Measurements from ENCODE around the gene TOX2. TPM values are rescaled to one million over a fixed set of nuclear protein-coding genes. Genes with fewer than 3 reads are reported as not detected.

Gene TOX2
- total RNA-seq, 3 donors from 2014 or later (not counting 1 experiment from before 2014, with no cell fraction given): 0.93 to 1.8 (median 1.2) TPM

GRCh38 chr20:44066645-44067606 is 152.3 kb downstream of the TOX2 start:
- WGBS (ENCODE audit: insufficient coverage): 96% methylated on average over 15 of the region's 15 CpGs
- Histone ChIP-seq H3K4me1 (ENCODE audit: control insufficient read depth, insufficient read depth, low read length) (peaks cover 37% of the 10 kb centered on the region), H3K27ac (ENCODE audit: low read length) (no peak overlapping the region), H3K9me3 (ENCODE audit: control insufficient read depth, insufficient read depth, low read length) (no peaks in the 10 kb centered on the region), H3K4me3 (ENCODE audit: low read length) (no peak overlapping the region), H3K27me3 (ENCODE audit: control insufficient read depth, insufficient read depth, low read length) (peaks cover 3% of the 10 kb centered on the region), H3K36me3 (ENCODE audit: control insufficient read depth, insufficient read depth, low read length) (no peaks in the 10 kb centered on the region)
- no peak for DNase-seq
- H3K27me3 Mint-ChIP-seq (ENCODE audit: low read depth in 2 of 2): peaks cover 34 to 35% of the 10 kb centered on the region in 2 donors
- H3K4me3 Mint-ChIP-seq: peak overlapping the region; percentile 28
- no peak overlapping the region for H3K27ac Mint-ChIP-seq
- no peaks in the 10 kb centered on the region for H3K9me3 Mint-ChIP-seq
- no peak for ATAC-seq
- peaks cover 24 to 36% of the 10 kb centered on the region in 2 donors for H3K4me1 Mint-ChIP-seq
- H3K36me3 Mint-ChIP-seq: no peaks in the 10 kb centered on the region
- TF ChIP-seq CTCF (IDR thresholded peaks at IDR 0.05): no peak
- intact Hi-C loops (cut with micrococcal nuclease): loop anchor here (5.0 kb wide), 1 partner anchor 40 kb away; no protein-coding TSS in a partner anchor

GRCh38 chr20:44067650-44068081 is 153.0 kb downstream of the TOX2 start:
- TF ChIP-seq CTCF (IDR thresholded peaks at IDR 0.05): no peak
- ATAC-seq (no peak), DNase-seq (no peak)
- no peaks in the 10 kb centered on the region for H3K36me3 ChIP-seq (ENCODE audit: control insufficient read depth, insufficient read depth, low read length)
- no peaks in the 10 kb centered on the region for H3K36me3 Mint-ChIP-seq
- H3K27me3 Mint-ChIP-seq (ENCODE audit: low read depth in 2 of 2): peaks cover 32 to 38% of the 10 kb centered on the region in 2 donors
- no peak overlapping the region for H3K27ac Mint-ChIP-seq
- peaks cover 3% of the 10 kb centered on the region for H3K27me3 ChIP-seq (ENCODE audit: control insufficient read depth, insufficient read depth, low read length)
- intact Hi-C loops (cut with micrococcal nuclease): loop anchor here (5.0 kb wide), 1 partner anchor 40 kb away; no protein-coding TSS in a partner anchor
- H3K4me1 Mint-ChIP-seq: peaks cover 24 to 38% of the 10 kb centered on the region in 2 donors
- no peaks in the 10 kb centered on the region for H3K9me3 Mint-ChIP-seq
- H3K4me3 Mint-ChIP-seq: peak overlapping the region; percentile 28
- H3K4me1 ChIP-seq (ENCODE audit: control insufficient read depth, insufficient read depth, low read length): peaks cover 37% of the 10 kb centered on the region
- no peaks in the 10 kb centered on the region for H3K9me3 ChIP-seq (ENCODE audit: control insufficient read depth, insufficient read depth, low read length)
- WGBS (ENCODE audit: insufficient coverage): 98% methylated on average over 15 of the region's 15 CpGs
- no peak overlapping the region for H3K27ac ChIP-seq (ENCODE audit: low read length)
- no peak overlapping the region for H3K4me3 ChIP-seq (ENCODE audit: low read length)

GRCh38 chr20:44068316-44069201 is 153.9 kb downstream of the TOX2 start:
- H3K36me3 ChIP-seq (ENCODE audit: control insufficient read depth, insufficient read depth, low read length): no peaks in the 10 kb centered on the region
- peak overlapping the region; percentile 14 for H3K4me3 ChIP-seq (ENCODE audit: low read length)
- peak overlapping the region; percentile 86 for H3K4me3 Mint-ChIP-seq
- DNase-seq (peak in 1 of 2 donors; percentile 41), ATAC-seq (peak in 2 of 3 donors; percentile 6 to 12)
- peaks cover 37% of the 10 kb centered on the region for H3K4me1 ChIP-seq (ENCODE audit: control insufficient read depth, insufficient read depth, low read length)
- intact Hi-C loops (cut with micrococcal nuclease): loop anchor here (1.0 to 5.0 kb wide), 2 partner anchors 41 to 109 kb away; no protein-coding TSS in a partner anchor
- no peaks in the 10 kb centered on the region for H3K36me3 Mint-ChIP-seq
- H3K27ac ChIP-seq (ENCODE audit: low read length): peak overlapping the region; percentile 84
- no peak for TF ChIP-seq CTCF (IDR thresholded peaks at IDR 0.05)
- 65% methylated on average over 30 of the region's 30 CpGs for WGBS (ENCODE audit: insufficient coverage)
- H3K27ac Mint-ChIP-seq: peak overlapping the region; percentile 82 to 88
- H3K9me3 Mint-ChIP-seq: no peaks in the 10 kb centered on the region
- no peaks in the 10 kb centered on the region for H3K9me3 ChIP-seq (ENCODE audit: control insufficient read depth, insufficient read depth, low read length)
- H3K27me3 ChIP-seq (ENCODE audit: control insufficient read depth, insufficient read depth, low read length): peaks cover 3% of the 10 kb centered on the region
- peaks cover 24 to 38% of the 10 kb centered on the region in 2 donors for H3K4me1 Mint-ChIP-seq
- peaks cover 28 to 35% of the 10 kb centered on the region in 2 donors for H3K27me3 Mint-ChIP-seq (ENCODE audit: low read depth in 2 of 2)
